ENCODE measurements around the gene METTL26.

The METTL26 gene

GRCh38 chr16:673399-673991 is 37.4 kb upstream of the METTL26 start:
- Histone ChIP-seq H3K9ac (ENCODE audit: low read length) (no peak overlapping the region), H3K36me3 (ENCODE audit: control insufficient read depth, insufficient read depth, low read length, severe bottlenecking) (peaks cover 42% of the 10 kb centered on the region), H3K9me3 (ENCODE audit: control insufficient read depth, low read length) (no peaks in the 10 kb centered on the region), H3K4me3 (ENCODE audit: low read length) (no peak overlapping the region), H3K4me1 (ENCODE audit: control insufficient read depth, insufficient read depth, low read length) (peaks cover 12% of the 10 kb centered on the region), H3K27me3 (replicated peaks; ENCODE audit: control insufficient read depth, insufficient read depth, low read length) (no peaks in the 10 kb centered on the region)
- no peak for DNase-seq (ENCODE audit: low read depth)

- Histone ChIP-seq H3K36me3 (ENCODE audit: control insufficient read depth, insufficient read depth, low read length, severe bottlenecking) (peaks cover 42% of the 10 kb centered on the region), H3K9me3 (ENCODE audit: control insufficient read depth, low read length) (no peaks in the 10 kb centered on the region), H3K4me1 (ENCODE audit: control insufficient read depth, insufficient read depth, low read length) (peaks cover 12% of the 10 kb centered on the region), H3K4me3 (ENCODE audit: low read length) (no peak overlapping the region), H3K27me3 (replicated peaks; ENCODE audit: control insufficient read depth, insufficient read depth, low read length) (no peaks in the 10 kb centered on the region), H3K9ac (ENCODE audit: low read length) (no peak overlapping the region)
- DNase-seq (ENCODE audit: low read depth), result no peak
Measured at GRCh38 chr16:672851-673250, 36.7 kb upstream of the METTL26 start.

GRCh38 chr16:672371-672770 is 36.3 kb upstream of the METTL26 start:
- no peak overlapping the region for H3K9ac ChIP-seq (ENCODE audit: low read length)
- H3K4me1 ChIP-seq (ENCODE audit: control insufficient read depth, insufficient read depth, low read length), result peaks cover 14% of the 10 kb centered on the region
- no peaks in the 10 kb centered on the region for H3K27me3 ChIP-seq (replicated peaks; ENCODE audit: control insufficient read depth, insufficient read depth, low read length)
- H3K36me3 ChIP-seq (ENCODE audit: control insufficient read depth, insufficient read depth, low read length, severe bottlenecking), result peaks cover 42% of the 10 kb centered on the region
- no peak overlapping the region for H3K4me3 ChIP-seq (ENCODE audit: low read length)
- H3K9me3 ChIP-seq (ENCODE audit: control insufficient read depth, low read length), result no peaks in the 10 kb centered on the region
- DNase-seq (ENCODE audit: low read depth), result no peak

- H3K36me3 ChIP-seq (ENCODE audit: control insufficient read depth, insufficient read depth, low read length, severe bottlenecking), result peaks cover 42% of the 10 kb centered on the region
- no peak for DNase-seq (ENCODE audit: low read depth)
- no peak overlapping the region for H3K9ac ChIP-seq (ENCODE audit: low read length)
Measured at GRCh38 chr16:671353-672131, 35.4 kb upstream of the METTL26 start.

GRCh38 chr16:670485-671352 is 34.6 kb upstream of the METTL26 start:
- Histone ChIP-seq H3K27me3 (replicated peaks; ENCODE audit: control insufficient read depth, insufficient read depth, low read length) (no peaks in the 10 kb centered on the region), H3K4me3 (ENCODE audit: low read length) (no peak overlapping the region), H3K9me3 (ENCODE audit: control insufficient read depth, low read length) (no peaks in the 10 kb centered on the region), H3K36me3 (ENCODE audit: control insufficient read depth, insufficient read depth, low read length, severe bottlenecking) (peaks cover 42% of the 10 kb centered on the region), H3K4me1 (ENCODE audit: control insufficient read depth, insufficient read depth, low read length) (peaks cover 17% of the 10 kb centered on the region), H3K9ac (ENCODE audit: low read length) (no peak overlapping the region)
- no peak for DNase-seq (ENCODE audit: low read depth)

More at GRCh38 chr16:671353-672131, 35.4 kb upstream of the METTL26 start:
- no peak overlapping the region for H3K4me3 ChIP-seq (ENCODE audit: low read length)
- peaks cover 17% of the 10 kb centered on the region for H3K4me1 ChIP-seq (ENCODE audit: control insufficient read depth, insufficient read depth, low read length)
- H3K9me3 ChIP-seq (ENCODE audit: control insufficient read depth, low read length), result no peaks in the 10 kb centered on the region
- H3K27me3 ChIP-seq (replicated peaks; ENCODE audit: control insufficient read depth, insufficient read depth, low read length), result no peaks in the 10 kb centered on the region

GRCh38 chr16:669666-670065 is 33.6 kb upstream of the METTL26 start:
- Histone ChIP-seq H3K9ac (ENCODE audit: low read length) (peak overlapping the region; percentile 92), H3K27me3 (replicated peaks; ENCODE audit: control insufficient read depth, insufficient read depth, low read length) (no peaks in the 10 kb centered on the region), H3K4me1 (ENCODE audit: control insufficient read depth, insufficient read depth, low read length) (peaks cover 13% of the 10 kb centered on the region), H3K36me3 (ENCODE audit: control insufficient read depth, insufficient read depth, low read length, severe bottlenecking) (peaks cover 42% of the 10 kb centered on the region), H3K4me3 (ENCODE audit: low read length) (peak overlapping the region; percentile 90), H3K9me3 (ENCODE audit: control insufficient read depth, low read length) (no peaks in the 10 kb centered on the region)
- DNase-seq (ENCODE audit: low read depth), result no peak

GRCh38 chr16:668519-669171 is 32.5 kb upstream of the METTL26 start:
- peak overlapping the region; percentile 92 for H3K9ac ChIP-seq (ENCODE audit: low read length)
- H3K4me1 ChIP-seq (ENCODE audit: control insufficient read depth, insufficient read depth, low read length), result peaks cover 13% of the 10 kb centered on the region
- H3K9me3 ChIP-seq (ENCODE audit: control insufficient read depth, low read length), result no peaks in the 10 kb centered on the region
- no peaks in the 10 kb centered on the region for H3K27me3 ChIP-seq (replicated peaks; ENCODE audit: control insufficient read depth, insufficient read depth, low read length)
- peaks cover 38% of the 10 kb centered on the region for H3K36me3 ChIP-seq (ENCODE audit: control insufficient read depth, insufficient read depth, low read length, severe bottlenecking)
- H3K4me3 ChIP-seq (ENCODE audit: low read length), result peak overlapping the region; percentile 90
- peak; percentile 48 for DNase-seq (ENCODE audit: low read depth)

- peak; percentile 98 for DNase-seq (ENCODE audit: low read depth)
- H3K36me3 ChIP-seq (ENCODE audit: control insufficient read depth, insufficient read depth, low read length, severe bottlenecking), result peaks cover 31% of the 10 kb centered on the region
Measured at GRCh38 chr16:667780-668518, 31.8 kb upstream of the METTL26 start, which contains the start of gene RHOT2. Gene RHOT2, plus strand, starts transcription at chr16:668132. Its CDS starts 68 bp downstream, at chr16:668200.

GRCh38 chr16:667113-667779 is 31.1 kb upstream of the METTL26 start:
- Histone ChIP-seq H3K9ac (ENCODE audit: low read length) (peak overlapping the region; percentile 92), H3K9me3 (ENCODE audit: control insufficient read depth, low read length) (no peaks in the 10 kb centered on the region), H3K27me3 (replicated peaks; ENCODE audit: control insufficient read depth, insufficient read depth, low read length) (no peaks in the 10 kb centered on the region), H3K4me1 (ENCODE audit: control insufficient read depth, insufficient read depth, low read length) (peaks cover 13% of the 10 kb centered on the region), H3K4me3 (ENCODE audit: low read length) (no peak overlapping the region), H3K36me3 (ENCODE audit: control insufficient read depth, insufficient read depth, low read length, severe bottlenecking) (peaks cover 24% of the 10 kb centered on the region)
- no peak for DNase-seq (ENCODE audit: low read depth)

More at GRCh38 chr16:667780-668518, 31.8 kb upstream of the METTL26 start, which contains the start of gene RHOT2:
- no peaks in the 10 kb centered on the region for H3K9me3 ChIP-seq (ENCODE audit: control insufficient read depth, low read length)
- H3K27me3 ChIP-seq (replicated peaks; ENCODE audit: control insufficient read depth, insufficient read depth, low read length), result no peaks in the 10 kb centered on the region
- H3K4me1 ChIP-seq (ENCODE audit: control insufficient read depth, insufficient read depth, low read length), result peaks cover 13% of the 10 kb centered on the region
- H3K9ac ChIP-seq (ENCODE audit: low read length), result peak within 1 kb of the TSS; percentile 92
- H3K4me3 ChIP-seq (ENCODE audit: low read length), result peak within 1 kb of the TSS; percentile 90

GRCh38 chr16:666572-666971 is 30.5 kb upstream of the METTL26 start:
- Histone ChIP-seq H3K9me3 (ENCODE audit: control insufficient read depth, low read length) (no peaks in the 10 kb centered on the region), H3K36me3 (ENCODE audit: control insufficient read depth, insufficient read depth, low read length, severe bottlenecking) (peaks cover 18% of the 10 kb centered on the region), H3K27me3 (replicated peaks; ENCODE audit: control insufficient read depth, insufficient read depth, low read length) (no peaks in the 10 kb centered on the region)

More at GRCh38 chr16:666572-666971, 30.5 kb upstream of the METTL26 start:
- H3K4me1 ChIP-seq (ENCODE audit: control insufficient read depth, insufficient read depth, low read length), result peaks cover 13% of the 10 kb centered on the region
- no peak overlapping the region for H3K4me3 ChIP-seq (ENCODE audit: low read length)
- peak overlapping the region; percentile 9 for H3K9ac ChIP-seq (ENCODE audit: low read length)
- no peak for DNase-seq (ENCODE audit: low read depth)

Data from adipocyte (in vitro differentiated cells).